NCI-H526 (cell line): ENCODE results near the gene WASL.
"Not testable (repeated sequence)": the region's sequence is repeated elsewhere in the genome, so short reads cannot be mapped to it uniquely, and the experiment has no call there.

ENCODE experiments used
- DNase-seq, 2 experiments: peaks; one replicate each; lab custom pipeline; 2025; lab: John Stamatoyannopoulos, UW

WASL gene

GRCh38 chr7:123748734-123749536, at the start of gene WASL:
Gene WASL (minus strand): TSS chr7:123749003. CDS start chr7:123748734, 269 bp downstream.
- peak; percentile 93 to 98 for DNase-seq

DNA sequence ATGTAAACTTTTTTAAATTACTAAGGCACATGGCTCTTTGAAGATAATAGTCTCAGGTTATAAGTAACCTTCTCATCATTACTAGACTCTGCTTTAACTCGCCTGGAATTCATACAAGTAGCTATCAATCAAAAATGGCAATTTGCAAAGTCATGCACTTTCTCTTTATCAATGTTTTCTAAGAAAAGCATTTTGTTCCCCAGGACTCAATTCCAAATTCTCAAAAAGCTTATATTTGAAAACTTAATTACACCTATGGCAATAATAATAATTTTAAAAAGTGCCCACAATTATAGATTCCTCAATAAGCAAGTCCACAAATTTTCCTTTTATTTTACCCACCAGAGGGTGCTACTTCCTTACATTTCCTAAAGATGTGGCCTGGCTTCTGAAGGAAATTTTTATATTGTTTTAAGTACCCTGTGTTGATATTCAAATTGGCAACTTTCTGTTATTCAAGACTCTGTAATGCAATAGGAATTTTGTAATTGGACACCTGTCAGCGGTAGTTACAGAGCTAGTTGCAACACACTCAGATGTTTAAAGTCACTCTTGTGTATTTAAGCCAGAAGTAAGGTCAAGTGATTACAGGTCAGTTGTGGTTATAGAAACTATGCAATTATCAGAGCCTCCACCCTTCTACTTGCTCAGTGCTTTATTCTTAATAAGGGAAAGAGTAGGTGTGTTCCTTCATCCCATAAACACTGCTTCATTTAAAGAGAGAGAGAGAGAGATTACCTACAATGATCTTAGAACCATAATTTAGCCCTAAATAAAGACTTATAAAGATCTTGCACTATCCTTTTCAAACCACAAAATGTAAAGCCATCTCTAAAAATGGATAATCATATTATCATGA, 49.1 kb upstream of the WASL start:
- peak; percentile 86 to 88 for DNase-seq

GRCh38 chr7:123796568-123796967, 47.8 kb upstream of the WASL start:
- DNase-seq: no peak

DNA sequence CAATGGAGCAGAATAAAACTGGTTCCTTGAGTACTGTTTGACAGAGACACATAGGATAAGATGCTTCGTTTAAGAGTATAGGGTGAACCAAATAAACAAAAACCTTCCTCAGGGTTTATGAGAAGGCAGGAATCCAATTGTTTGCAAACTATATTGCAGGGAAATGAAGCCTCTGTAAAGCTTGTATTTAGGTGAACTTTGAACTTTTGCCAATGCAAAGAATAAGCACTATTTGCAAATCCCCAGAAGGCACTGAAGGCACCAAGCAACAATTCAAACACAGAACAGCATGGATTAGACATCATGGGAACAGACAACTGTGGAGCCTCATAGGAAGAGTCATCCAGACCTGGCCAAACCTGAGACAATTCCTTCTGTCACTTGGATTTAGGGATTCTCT, 47.1 kb upstream of the WASL start:
- DNase-seq: peak; percentile 18 to 28

DNA sequence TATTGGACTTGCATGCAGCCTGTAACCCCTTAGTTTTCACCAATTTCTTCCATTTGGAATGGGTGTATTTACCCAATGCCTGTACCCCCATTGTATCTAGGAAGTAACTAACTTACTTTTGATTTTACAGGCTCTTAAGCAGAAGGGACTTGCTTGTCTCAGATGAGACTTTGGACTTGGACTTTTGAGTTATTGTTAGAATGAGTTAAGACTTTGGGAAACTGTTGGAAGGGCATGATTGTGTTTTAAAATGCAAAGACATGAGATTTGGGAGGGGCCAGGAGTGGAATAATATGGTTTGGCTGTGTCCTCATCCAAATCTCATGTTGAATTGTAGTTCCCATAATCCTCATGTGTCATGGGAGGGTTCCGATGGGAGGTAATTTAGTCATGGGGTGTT, 46.3 kb upstream of the WASL start:
- DNase-seq: not testable (repeated sequence)

- DNase-seq: no peak
These were observed 43.7 kb upstream of the WASL start for GRCh38 chr7:123792547-123792946.

DNA sequence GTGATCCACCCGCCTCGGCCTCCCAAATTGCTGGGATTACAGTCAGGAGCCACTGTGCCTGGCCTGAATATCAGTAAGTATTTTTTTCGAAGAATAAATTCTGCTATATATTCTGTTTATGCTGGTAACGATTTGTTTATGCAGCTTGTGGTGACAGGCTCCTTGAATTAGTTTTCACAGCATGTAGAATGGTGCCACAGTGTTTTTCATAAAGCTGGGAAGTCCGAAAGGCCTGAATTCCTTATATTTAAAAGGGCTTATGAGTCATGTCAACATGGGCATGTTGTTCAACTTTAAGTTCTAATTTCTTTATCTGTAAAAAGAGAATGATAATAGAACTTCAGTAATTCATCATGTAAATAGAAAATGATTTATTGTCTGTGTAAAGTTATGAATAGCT, 42.2 kb upstream of the WASL start:
- no peak for DNase-seq

DNA sequence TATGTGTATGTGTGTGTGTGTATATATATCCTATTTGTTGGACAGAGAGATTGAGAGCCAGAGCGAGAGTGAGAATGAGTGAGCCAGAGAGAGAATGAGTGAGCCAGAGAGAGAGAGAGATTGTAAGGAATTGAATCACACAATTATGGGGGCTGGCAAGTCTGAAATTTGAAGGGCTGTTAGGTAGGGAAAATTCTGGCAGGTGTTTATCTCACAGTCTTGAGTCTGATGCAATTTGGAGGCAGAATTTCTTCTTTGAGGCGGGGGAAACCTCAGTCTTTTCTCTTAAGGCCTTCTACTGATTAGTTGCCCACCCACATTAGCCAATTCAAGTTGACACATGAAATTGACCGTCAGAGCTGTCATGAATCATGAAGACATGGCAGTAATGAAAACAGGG, 41.0 kb upstream of the WASL start:
- no peak for DNase-seq

- no peak for DNase-seq
These were observed 40.5 kb upstream of the WASL start for GRCh38 chr7:123789206-123789784.

- DNase-seq: no peak
These were observed 39.8 kb upstream of the WASL start for GRCh38 chr7:123788584-123788983.

DNA sequence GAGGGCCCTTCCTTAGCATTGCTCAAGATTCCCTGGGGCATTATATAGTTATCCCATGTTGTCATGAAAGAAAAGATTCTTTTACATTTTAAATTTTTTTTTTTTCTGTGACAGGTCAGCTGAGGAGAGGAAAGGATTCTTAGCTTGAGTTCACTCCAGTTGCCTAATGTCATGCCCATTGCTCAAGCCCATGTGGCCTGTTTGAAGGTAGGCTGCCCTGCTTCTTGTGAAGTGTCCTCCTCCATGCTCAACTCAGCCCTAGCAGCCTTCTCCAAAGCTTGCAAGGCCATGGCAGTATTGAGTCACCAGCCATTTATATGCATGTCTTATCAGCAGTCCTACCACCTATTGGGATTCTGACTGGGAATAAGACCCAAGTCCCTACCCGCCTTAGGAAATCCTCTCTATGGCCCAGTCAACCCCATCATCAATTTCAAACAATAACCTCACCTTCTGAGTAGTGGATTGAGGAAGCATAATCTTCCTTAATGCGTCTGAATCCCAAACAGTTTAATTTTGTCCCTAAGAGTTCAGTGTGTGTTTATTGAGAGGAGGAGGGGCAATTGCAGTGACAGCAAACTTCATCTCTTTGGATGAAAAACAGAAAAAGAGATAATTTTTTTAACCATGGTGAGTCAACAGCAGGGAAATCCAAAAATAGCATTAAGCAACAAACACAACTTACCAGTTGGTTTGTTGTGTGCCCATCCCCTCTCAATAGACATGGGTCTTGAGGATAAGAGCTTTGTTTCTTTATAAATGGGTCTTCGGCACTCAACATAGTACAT, 38.6 kb upstream of the WASL start:
- no peak for DNase-seq

- DNase-seq: no peak
These were observed 35.5 kb upstream of the WASL start for GRCh38 chr7:123784263-123784662.

- DNase-seq: no peak
These were observed 35.0 kb upstream of the WASL start for GRCh38 chr7:123783820-123784219.

- no peak for DNase-seq
These were observed 33.4 kb upstream of the WASL start for GRCh38 chr7:123782071-123782798.

- DNase-seq: not testable (repeated sequence)
These were observed 31.7 kb upstream of the WASL start for GRCh38 chr7:123780472-123780871.

DNA sequence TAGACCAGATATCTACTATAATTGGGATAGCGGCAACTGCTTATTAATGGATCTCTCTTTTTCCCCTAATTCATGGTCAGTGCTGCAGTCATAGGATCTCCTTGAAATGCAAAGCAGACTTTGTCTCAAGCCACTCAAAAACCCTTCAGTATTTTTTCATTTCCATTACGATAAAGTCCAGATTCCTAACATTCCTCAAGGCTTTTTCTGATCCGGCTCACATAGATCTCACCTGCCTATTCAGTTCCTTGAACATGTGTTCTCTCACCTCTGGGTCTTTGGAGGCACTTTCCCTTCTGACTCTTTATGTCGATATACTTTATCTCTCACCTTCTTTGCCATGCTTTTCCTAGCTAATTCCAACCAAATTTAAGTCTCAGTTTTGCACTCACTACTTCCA, 25.7 kb upstream of the WASL start:
- no peak for DNase-seq

DNA sequence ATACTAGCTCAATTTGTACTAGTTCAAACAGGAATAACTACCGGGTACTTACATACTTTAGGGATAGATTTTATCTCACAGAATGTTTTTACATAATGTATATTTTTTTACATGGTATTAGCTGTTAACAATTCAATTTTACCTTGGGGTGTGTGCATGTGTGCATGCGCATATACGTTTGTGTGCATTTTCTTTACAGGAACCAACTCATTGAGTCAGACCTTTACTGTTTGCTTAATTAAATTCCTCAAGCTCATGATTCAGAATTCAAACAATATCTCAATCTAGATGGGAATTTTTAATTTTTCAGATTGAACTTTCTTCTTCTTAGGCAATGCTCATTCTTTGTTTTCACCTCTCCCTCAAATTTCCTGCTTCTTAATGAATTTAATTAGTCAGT, 24.7 kb upstream of the WASL start:
- no peak for DNase-seq

- DNase-seq: no peak
These were observed 23.8 kb upstream of the WASL start for GRCh38 chr7:123772652-123773051.

DNA sequence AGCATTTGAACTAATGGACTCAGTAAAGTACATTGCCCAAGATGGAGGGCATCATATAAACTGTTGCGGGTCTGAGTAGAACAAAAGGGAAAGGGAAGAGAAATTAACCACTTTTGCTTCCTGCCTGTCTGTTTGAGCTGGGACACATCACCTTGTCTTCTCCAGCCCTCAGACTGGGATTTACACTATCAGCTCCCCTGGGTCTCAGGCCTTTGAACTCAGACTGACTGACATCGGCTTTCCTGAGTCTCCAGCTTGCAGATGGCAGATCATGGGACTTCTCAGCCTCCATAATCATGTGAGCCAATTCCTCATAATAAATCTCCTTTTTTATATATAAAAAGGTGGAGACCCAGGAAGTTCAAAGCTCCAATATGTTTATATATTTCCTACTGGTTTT, 23.0 kb upstream of the WASL start:
- no peak for DNase-seq

- DNase-seq: no peak
These were observed 22.5 kb upstream of the WASL start for GRCh38 chr7:123771256-123771655.

DNA sequence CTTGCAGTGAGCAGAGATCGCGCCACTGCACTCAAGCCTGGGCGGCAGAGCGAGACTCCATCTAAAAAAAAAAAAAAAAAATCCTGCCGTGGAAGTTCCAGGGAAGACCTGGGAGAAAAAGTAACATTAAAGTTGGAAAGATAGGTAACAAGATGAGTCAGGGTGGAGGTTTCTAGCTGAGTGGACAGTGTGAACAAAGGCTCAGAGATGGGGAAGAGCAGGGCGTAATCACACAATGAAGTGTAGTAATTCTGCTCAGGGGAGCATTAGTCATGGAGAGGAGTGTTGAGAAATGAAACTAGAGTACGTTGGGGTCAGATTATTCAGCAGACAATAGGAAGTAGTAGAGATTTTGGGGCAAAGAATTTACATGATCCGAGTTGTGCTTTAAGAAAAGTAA, 21.6 kb upstream of the WASL start:
- DNase-seq: no peak
